HL-60 (cell line): ENCODE results near the gene GALNT1.

Experiments
- GABPA ChIP-seq: IDR thresholded peaks from 2 replicates; pipeline ENCODE4 v1.6.1; 2012; ENCODE audit warnings: low read depth
- TF ChIP-seq, protein P1 (sequence below): IDR thresholded peaks from one replicate; pipeline ENCODE4 v1.5.1; 2011; ENCODE audit warnings: low read length, control low read depth, inconsistent platforms; ENCODE audit not compliant: insufficient read depth

DNA sequence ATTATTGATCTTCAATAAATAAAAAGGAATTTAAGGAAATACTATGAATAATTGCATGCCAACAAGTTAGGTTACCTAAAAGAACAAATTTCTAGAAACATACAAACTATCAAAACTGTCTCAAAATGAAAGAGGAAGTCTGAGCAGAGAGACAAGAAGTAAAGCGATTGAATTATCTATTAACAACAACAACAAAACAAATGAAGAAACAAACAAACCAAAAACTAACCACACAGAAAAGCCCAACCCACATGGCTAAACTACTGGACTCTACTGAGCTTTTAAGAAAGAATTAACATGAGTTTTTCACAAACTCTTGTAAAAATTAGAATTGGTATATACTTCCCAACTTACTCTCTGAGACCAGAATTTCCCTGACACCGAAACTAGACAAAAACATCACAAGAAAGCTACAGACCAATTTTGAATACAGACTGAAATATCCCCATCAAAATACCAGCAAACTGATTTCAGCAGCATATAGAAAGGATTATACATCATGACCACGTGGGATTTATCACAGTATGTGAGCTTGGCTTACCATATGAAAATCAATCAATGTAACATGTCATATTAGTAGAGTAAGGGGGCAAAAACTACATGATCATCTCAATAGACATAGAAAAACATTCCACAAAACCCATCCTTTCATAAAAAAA, 16.6 kb upstream of the GALNT1 start:
- TF ChIP-seq, protein P1, sequence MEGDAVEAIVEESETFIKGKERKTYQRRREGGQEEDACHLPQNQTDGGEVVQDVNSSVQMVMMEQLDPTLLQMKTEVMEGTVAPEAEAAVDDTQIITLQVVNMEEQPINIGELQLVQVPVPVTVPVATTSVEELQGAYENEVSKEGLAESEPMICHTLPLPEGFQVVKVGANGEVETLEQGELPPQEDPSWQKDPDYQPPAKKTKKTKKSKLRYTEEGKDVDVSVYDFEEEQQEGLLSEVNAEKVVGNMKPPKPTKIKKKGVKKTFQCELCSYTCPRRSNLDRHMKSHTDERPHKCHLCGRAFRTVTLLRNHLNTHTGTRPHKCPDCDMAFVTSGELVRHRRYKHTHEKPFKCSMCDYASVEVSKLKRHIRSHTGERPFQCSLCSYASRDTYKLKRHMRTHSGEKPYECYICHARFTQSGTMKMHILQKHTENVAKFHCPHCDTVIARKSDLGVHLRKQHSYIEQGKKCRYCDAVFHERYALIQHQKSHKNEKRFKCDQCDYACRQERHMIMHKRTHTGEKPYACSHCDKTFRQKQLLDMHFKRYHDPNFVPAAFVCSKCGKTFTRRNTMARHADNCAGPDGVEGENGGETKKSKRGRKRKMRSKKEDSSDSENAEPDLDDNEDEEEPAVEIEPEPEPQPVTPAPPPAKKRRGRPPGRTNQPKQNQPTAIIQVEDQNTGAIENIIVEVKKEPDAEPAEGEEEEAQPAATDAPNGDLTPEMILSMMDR: no peak
- TF ChIP-seq GABPA: no peak
